GM12865 (cell line): ENCODE results near the gene CBX8.

Experiments used
- DNase-seq: peaks from one replicate; pipeline ENCODE4 v3.0.0; 2010; ENCODE audit warnings: low read depth
- H3K4me3 ChIP-seq: 2 replicates; pipeline ENCODE4 v1.5.1; 2011; ENCODE audit warnings: mild to moderate bottlenecking, low read depth, low read length, control low read depth
- CTCF ChIP-seq: IDR thresholded peaks from 2 replicates; pipeline ENCODE4 v1.5.1; 2011; ENCODE audit warnings: low read length, control low read depth, low read depth, inconsistent platforms; ENCODE audit not compliant: insufficient read depth; ENCODE audit errors: missing control alignments

CBX8 gene

GRCh38 chr17:79842136-79842655 lies 45.3 kb upstream of the CBX8 start:
- DNase-seq: no peak
- no peak overlapping the region for H3K4me3 ChIP-seq
- no peak for TF ChIP-seq CTCF

DNA sequence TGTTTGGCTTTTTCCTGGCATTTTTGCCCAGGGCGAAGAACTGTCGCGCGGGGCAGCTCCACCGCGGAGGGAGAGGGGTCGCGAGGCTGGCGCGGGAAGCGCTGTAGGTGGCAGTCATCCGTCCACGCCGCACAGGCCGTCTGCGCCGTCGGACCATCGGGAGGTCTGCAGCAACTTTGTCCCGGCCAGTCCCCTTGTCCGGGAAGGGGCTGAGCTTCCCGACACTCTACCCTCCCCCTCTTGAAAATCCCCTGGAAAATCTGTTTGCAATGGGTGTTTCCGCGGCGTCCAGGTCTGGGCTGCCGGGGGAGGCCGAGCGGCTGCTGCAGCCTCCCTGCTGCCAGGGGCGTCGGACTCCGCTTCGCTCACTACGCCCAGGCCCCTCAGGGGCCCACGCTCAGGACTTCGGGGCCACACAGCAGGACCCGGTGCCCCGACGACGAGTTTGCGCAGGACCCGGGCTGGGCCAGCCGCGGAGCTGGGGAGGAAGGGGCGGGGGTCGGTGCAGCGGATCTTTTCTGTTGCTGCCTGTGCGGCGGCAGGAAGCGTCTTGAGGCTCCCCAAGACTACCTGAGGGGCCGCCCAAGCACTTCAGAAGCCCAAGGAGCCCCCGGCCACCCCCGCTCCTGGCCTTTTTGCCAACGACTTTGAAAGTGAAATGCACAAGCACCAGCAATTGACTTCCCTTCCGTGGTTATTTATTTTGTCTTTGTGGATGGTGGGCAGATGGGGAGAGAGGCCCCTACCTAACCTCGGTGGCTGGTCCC lies 44.7 kb upstream of the CBX8 start:
- DNase-seq: no peak
- H3K4me3 ChIP-seq: no peak overlapping the region
- no peak for TF ChIP-seq CTCF

DNA sequence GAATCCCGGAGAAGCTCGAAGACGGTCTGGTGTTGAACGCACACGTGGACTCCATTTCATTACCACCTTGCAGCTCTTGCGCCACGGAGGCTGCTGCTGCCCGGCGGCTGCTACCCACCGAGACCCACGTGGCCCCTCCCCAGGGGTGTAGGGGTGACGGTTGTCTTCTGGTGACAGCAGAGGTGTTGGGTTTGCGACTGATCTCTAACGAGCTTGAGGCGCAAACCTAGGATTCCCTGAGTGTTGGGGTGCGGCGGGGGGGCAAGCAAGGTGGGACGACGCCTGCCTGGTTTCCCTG lies 44.1 kb upstream of the CBX8 start:
- no peak for TF ChIP-seq CTCF
- no peak for DNase-seq
- H3K4me3 ChIP-seq: no peak overlapping the region

DNA sequence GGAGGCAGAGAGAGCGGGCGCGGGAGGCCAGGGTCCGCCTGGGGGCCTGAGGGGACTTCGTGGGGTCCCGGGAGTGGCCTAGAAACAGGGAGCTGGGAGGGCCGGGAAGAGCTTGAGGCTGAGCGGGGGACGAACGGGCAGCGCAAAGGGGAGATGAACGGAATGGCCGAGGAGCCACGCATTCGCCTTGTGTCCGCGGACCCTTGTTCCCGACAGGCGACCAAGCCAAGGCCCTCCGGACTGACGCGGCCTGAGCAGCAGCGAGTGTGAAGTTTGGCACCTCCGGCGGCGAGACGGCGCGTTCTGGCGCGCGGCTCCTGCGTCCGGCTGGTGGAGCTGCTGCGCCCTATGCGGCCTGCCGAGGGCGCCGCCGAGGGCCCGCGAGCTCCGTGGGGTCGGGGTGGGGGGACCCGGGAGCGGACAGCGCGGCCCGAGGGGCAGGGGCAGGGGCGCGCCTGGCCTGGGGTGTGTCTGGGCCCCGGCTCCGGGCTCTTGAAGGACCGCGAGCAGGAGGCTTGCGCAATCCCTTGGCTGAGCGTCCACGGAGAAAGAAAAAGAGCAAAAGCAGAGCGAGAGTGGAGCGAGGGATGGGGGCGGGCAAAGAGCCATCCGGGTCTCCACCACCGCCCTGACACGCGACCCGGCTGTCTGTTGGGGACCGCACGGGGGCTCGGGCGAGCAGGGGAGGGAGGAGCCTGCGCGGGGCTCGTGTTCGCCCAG lies 43.6 kb upstream of the CBX8 start:
- peak; percentile 14 for DNase-seq
- H3K4me3 ChIP-seq: peak overlapping the region; percentile 65; the same call in 1 of the 2 replicates
- no peak for TF ChIP-seq CTCF

DNA sequence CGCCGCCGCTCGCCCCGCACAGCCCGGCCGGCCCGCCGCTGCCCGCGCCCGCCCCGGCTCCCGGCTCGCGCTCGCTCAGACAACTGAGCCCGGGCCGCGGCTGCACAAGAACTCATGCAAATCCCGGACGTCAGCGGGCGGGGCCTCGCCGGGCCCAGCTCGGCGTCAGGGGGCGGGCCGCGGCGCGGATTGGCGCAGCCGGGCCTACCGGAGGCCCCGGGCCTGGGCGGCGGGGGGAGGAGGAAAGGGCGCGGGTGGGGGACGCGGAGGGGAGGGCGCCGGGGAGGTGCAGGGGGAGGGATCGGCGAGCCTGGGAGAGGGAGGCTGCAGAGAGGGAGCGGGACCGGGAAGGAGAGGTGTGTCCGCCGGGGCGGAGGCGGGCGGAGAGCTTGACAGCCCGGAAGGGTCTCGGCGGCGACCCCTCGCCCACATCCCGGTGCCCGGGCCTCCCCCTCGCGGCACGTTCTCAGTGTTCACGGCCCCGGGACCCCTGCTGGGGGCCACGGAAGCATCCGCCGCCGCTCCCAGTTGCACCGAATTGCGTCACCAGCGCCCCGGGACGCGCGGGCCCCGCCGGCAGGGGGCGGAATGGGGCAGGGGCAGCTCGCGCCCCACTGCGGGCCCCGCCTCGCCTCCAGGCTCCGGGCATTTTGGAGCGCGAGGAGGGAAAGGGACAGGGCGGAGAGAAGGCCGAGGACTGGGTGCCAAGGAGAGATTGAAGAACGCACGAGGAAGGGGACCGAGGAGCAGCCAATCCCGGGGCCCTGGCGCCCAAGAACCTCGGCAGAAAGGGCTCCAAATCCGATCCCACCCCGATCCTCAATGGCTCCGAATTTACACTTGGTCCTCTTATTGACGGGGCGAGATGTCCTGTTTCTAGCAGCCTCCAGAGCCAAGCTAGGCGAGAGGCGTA lies 42.7 kb upstream of the CBX8 start, which contains the start of gene CBX4:
Gene CBX4 (minus strand): TSS at position 85 of the 913 bp plus-strand sequence. CDS start 189 bp downstream, outside the sequence.
- peak; percentile 66 for TF ChIP-seq CTCF
- DNase-seq: peak; percentile 95
- peak within 1 kb of the TSS; percentile 71 for H3K4me3 ChIP-seq

GRCh38 chr17:79838522-79839274 lies 41.8 kb upstream of the CBX8 start:
- peak overlapping the region; percentile 71 for H3K4me3 ChIP-seq
- DNase-seq: peak; percentile 66
- TF ChIP-seq CTCF: no peak
